Measurements from ENCODE around the gene DOK4. TPM values are rescaled to one million over a fixed set of nuclear protein-coding genes. Genes with fewer than 3 reads are reported as not detected.
A peak's percentile ranks its signal among the peaks of the same experiment; 100 is the strongest.
"Not testable (repeated sequence)": the region's sequence is repeated elsewhere in the genome, so short reads cannot be mapped to it uniquely, and the experiment has no call there.

The DOK4 gene
- polyA plus RNA-seq, 1 donor, result 113 TPM

DNA sequence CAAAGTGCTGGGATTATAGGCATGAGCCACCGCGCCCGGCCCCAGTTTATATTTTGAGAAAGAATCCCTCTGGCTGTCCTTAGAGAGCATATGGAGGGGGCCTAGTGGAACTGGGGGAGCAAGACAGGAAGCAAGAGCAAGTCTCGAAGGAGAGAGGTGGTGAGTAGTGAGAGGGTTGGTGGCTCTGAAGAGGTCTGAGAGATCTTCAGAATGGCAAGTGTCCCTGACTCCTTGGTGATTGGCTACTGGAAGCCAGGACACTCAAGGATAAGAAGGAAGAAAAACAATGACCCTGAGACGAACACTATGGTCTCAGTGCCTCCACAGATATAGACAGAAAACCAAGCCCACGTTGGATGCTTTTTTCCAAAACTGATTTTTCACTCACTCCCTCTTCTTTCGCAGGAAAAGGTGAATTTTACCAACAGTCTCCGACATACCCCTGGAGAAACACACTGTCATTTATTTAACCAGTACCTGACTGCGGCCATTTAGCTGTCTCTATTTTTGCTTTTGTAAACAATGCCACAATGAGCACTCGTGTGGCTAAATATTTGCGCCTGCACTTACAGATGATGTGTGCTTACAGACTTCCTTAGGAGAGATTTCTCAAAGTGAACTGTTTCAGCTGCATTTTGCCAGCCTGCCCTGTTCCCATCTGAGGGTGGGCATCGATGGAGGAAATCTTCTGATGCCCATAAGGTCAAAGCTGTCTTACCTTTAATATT is 15.9 kb upstream of the DOK4 start:
- DNase-seq, result no peak
- H3K9me3 ChIP-seq (ENCODE audit: control insufficient read depth, low read depth, low read length), result no peaks in the 10 kb centered on the region
- WGBS (ENCODE audit: insufficient coverage, low lambda C conversion rate), result 74% methylated on average over 3 of the region's 12 CpGs

DNA sequence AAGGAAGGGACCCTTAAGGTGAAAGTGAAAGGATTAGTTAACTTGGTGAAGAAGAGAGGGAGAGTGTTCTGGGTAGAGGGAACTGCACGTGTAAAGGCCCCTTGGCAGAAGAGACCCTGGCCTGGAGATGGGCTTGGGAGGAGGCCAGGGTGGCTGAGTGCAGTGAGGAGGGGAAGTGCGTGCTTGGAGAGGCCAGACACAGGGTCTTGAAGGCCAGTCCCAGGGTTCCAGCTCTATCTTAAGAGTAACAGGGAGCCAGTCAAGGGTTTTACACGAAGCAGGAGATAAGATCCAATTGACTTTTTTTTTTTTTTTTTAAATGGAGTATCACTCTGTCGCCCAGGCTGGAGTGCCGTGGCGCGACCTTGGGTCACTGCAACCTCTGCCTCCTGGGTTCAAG is 15.2 kb upstream of the DOK4 start:
- no peak overlapping the region for H3K27ac ChIP-seq (ENCODE audit: low read length)
- no peak overlapping the region for H3K4me3 ChIP-seq (ENCODE audit: low read length)
- H3K27me3 ChIP-seq (ENCODE audit: control insufficient read depth, insufficient read depth, low read length), result no peaks in the 10 kb centered on the region
- no peak for DNase-seq
- H3K9me3 ChIP-seq (ENCODE audit: control insufficient read depth, low read depth, low read length), result no peaks in the 10 kb centered on the region
- WGBS (ENCODE audit: insufficient coverage, low lambda C conversion rate), result no CpG with 5 or more reads among the region's 7 CpGs
- H3K4me1 ChIP-seq (ENCODE audit: control insufficient read depth, insufficient read depth, low read length), result peaks cover 7% of the 10 kb centered on the region
- no peaks in the 10 kb centered on the region for H3K36me3 ChIP-seq (ENCODE audit: control insufficient read depth, insufficient read depth, low read length)

More for the DNA sequence above, 15.9 kb upstream of the DOK4 start:
- Histone ChIP-seq H3K36me3 (ENCODE audit: control insufficient read depth, insufficient read depth, low read length) (no peaks in the 10 kb centered on the region), H3K27ac (ENCODE audit: low read length) (no peak overlapping the region), H3K27me3 (ENCODE audit: control insufficient read depth, insufficient read depth, low read length) (no peaks in the 10 kb centered on the region), H3K4me1 (ENCODE audit: control insufficient read depth, insufficient read depth, low read length) (peaks cover 14% of the 10 kb centered on the region), H3K4me3 (ENCODE audit: low read length) (no peak overlapping the region)

DNA sequence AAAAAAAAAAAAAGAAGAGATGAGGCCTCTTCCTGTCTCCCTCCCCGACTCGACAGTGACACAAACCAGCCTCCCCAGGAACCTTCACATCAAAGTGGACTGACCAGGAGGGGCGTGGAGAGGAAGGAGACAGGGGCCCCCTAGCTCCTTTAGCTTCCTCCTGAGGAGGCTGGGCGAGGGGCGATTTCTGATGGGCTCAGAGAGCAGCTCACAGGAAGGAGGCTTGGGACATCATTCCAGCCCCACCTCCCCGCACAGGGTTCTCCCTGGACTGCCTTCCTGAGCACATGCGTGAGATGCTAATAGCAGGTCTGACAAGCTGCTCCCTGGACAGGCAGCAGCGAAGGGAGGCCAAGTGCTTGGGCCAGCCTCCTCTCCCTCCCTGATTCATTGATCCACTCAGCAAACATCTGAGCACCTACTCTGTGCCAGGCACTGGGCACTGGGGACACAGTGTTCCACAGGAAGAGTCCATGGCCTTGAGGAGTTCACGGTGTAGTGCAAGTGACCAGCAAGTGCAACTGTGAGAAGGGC is 14.4 kb upstream of the DOK4 start:
- no peaks in the 10 kb centered on the region for H3K36me3 ChIP-seq (ENCODE audit: control insufficient read depth, insufficient read depth, low read length)

DNA sequence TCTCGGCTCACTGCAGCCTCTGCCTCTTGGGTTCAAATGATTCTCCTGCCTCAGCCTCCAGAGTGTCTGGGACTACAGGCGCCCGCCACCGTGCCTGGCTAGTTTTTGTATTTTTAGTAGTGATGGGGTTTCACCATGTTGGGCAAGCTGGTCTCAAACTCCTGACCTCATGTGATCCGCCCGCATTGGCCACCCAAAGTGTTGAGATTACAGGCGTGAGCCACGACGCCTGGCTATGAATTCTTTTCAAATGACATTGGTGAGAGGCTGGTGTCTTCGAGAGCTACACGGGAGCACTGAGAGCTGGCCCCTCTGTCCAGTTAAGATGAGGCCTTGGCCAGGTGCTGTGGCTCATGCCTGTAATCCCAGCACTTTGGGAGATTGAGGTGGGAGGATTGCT is 13.6 kb upstream of the DOK4 start:
- H3K9me3 ChIP-seq (ENCODE audit: control insufficient read depth, low read depth, low read length); H3K36me3 ChIP-seq (ENCODE audit: control insufficient read depth, insufficient read depth, low read length); H3K27me3 ChIP-seq (ENCODE audit: control insufficient read depth, insufficient read depth, low read length); H3K4me3 ChIP-seq (ENCODE audit: low read length); H3K4me1 ChIP-seq (ENCODE audit: control insufficient read depth, insufficient read depth, low read length); DNase-seq; H3K27ac ChIP-seq (ENCODE audit: low read length): not testable (repeated sequence)
- WGBS (ENCODE audit: insufficient coverage, low lambda C conversion rate), result no CpG with 5 or more reads among the region's 11 CpGs

More for the DNA sequence above, 14.4 kb upstream of the DOK4 start:
- no CpG with 5 or more reads among the region's 9 CpGs for WGBS (ENCODE audit: insufficient coverage, low lambda C conversion rate)
- no peaks in the 10 kb centered on the region for H3K9me3 ChIP-seq (ENCODE audit: control insufficient read depth, low read depth, low read length)
- no peak overlapping the region for H3K27ac ChIP-seq (ENCODE audit: low read length)
- H3K4me1 ChIP-seq (ENCODE audit: control insufficient read depth, insufficient read depth, low read length), result peaks cover 4% of the 10 kb centered on the region
- no peak overlapping the region for H3K4me3 ChIP-seq (ENCODE audit: low read length)
- DNase-seq, result peak in 1 of 2 donors; percentile 63
- no peaks in the 10 kb centered on the region for H3K27me3 ChIP-seq (ENCODE audit: control insufficient read depth, insufficient read depth, low read length)

DNA sequence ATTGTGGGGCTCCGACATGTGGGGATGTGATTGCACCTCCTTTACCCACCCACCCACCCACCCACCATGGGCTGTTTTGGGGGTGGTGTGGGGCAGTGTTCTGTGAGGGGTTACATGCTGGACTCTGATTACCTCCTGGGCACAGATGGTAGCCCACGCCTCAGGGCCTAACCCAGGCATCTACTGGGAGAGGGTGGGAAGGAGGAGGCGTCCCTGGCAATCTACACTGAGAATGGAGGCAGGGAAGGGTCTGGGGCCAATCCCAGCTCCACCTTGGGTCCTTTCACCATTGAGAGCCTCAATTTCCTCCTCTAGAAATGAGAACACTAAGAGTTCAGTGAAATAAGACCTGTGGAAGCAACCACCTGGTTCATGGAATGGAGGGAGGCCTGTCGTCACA is 11.7 kb upstream of the DOK4 start:
- Histone ChIP-seq H3K4me1 (ENCODE audit: control insufficient read depth, insufficient read depth, low read length) (peaks cover 4% of the 10 kb centered on the region), H3K4me3 (ENCODE audit: low read length) (no peak overlapping the region), H3K27ac (ENCODE audit: low read length) (no peak overlapping the region), H3K9me3 (ENCODE audit: control insufficient read depth, low read depth, low read length) (no peaks in the 10 kb centered on the region), H3K36me3 (ENCODE audit: control insufficient read depth, insufficient read depth, low read length) (no peaks in the 10 kb centered on the region), H3K27me3 (ENCODE audit: control insufficient read depth, insufficient read depth, low read length) (no peaks in the 10 kb centered on the region)
- 100% methylated on average over 1 of the region's 4 CpGs for WGBS (ENCODE audit: insufficient coverage, low lambda C conversion rate)
- DNase-seq, result no peak

DNA sequence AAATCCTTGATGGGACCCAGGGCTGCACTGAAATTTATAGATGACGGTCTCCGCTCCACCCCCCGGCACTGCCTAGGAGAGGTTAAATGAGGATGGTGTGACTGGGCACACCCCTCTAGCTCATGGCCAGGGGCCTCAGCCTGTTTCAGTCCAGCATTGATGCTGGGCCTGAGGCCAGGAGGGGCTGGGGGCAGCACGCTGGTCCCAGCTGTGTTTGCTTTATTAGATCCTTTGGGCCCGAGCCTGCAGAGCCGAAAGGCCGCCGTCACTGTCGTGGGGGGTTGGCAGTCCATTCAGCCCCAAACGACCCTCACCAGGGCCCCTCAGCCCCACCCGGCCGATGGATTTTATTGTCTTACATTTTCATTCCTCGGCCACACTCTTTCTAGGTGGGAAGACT is 10.8 kb upstream of the DOK4 start:
- Histone ChIP-seq H3K27me3 (ENCODE audit: control insufficient read depth, insufficient read depth, low read length) (no peaks in the 10 kb centered on the region), H3K4me1 (ENCODE audit: control insufficient read depth, insufficient read depth, low read length) (peaks cover 4% of the 10 kb centered on the region), H3K9me3 (ENCODE audit: control insufficient read depth, low read depth, low read length) (no peaks in the 10 kb centered on the region), H3K27ac (ENCODE audit: low read length) (no peak overlapping the region), H3K4me3 (ENCODE audit: low read length) (no peak overlapping the region), H3K36me3 (ENCODE audit: control insufficient read depth, insufficient read depth, low read length) (no peaks in the 10 kb centered on the region)
- no CpG with 5 or more reads among the region's 13 CpGs for WGBS (ENCODE audit: insufficient coverage, low lambda C conversion rate)
- no peak for DNase-seq

DNA sequence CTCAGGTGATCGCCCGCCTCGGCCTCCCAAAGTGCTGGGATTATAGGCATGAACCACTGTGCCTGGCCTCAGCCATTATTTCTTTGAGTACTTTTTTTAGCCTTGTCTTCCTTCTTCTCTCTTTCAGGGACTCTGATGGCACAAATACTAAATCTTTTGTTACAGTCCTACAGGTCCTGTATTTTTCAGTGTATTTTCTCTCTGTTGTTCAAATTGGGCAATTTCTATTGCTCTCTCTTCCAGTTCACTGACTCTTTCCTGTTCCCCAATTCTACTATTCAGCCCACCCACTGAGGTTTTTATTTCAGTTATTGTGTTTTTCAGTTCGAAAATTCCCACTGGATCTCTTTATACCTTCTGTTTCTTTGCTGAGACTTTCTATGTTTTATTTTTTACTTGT is 7.5 kb upstream of the DOK4 start:
- Histone ChIP-seq H3K9me3 (ENCODE audit: control insufficient read depth, low read depth, low read length) (no peaks in the 10 kb centered on the region), H3K27ac (ENCODE audit: low read length) (no peak overlapping the region), H3K4me1 (ENCODE audit: control insufficient read depth, insufficient read depth, low read length) (no peaks in the 10 kb centered on the region), H3K27me3 (ENCODE audit: control insufficient read depth, insufficient read depth, low read length) (no peaks in the 10 kb centered on the region), H3K36me3 (ENCODE audit: control insufficient read depth, insufficient read depth, low read length) (no peaks in the 10 kb centered on the region), H3K4me3 (ENCODE audit: low read length) (no peak overlapping the region)
- no peak for DNase-seq
- WGBS (ENCODE audit: insufficient coverage, low lambda C conversion rate), result 75% methylated on average over 1 of the region's 4 CpGs

DNA sequence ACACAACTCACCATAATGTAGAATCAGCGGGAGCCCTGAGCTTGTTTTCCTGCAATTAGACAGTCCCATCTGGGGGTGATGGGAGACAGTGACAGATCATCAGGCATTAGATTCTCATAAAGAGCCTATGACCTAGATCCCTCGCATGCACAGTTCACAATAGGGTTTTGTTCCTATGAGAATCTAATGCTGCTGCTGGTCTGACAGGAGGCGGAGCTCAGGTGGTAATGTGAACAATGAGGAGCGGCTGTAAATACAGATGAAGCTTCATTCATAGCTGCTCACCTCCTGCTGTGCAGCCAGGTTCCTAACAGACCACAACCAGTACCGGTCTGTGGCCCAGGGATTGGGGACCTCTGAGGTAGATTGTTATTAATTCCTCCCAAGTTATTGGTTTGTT is 2.9 kb upstream of the DOK4 start:
- no CpG with 5 or more reads among the region's 5 CpGs for WGBS (ENCODE audit: insufficient coverage, low lambda C conversion rate)
- no peaks in the 10 kb centered on the region for H3K9me3 ChIP-seq (ENCODE audit: control insufficient read depth, low read depth, low read length)
- no peaks in the 10 kb centered on the region for H3K27me3 ChIP-seq (ENCODE audit: control insufficient read depth, insufficient read depth, low read length)
- H3K36me3 ChIP-seq (ENCODE audit: control insufficient read depth, insufficient read depth, low read length), result no peaks in the 10 kb centered on the region
- H3K4me3 ChIP-seq (ENCODE audit: low read length), result no peak overlapping the region
- DNase-seq, result no peak
- no peak overlapping the region for H3K27ac ChIP-seq (ENCODE audit: low read length)
- peaks cover 24% of the 10 kb centered on the region for H3K4me1 ChIP-seq (ENCODE audit: control insufficient read depth, insufficient read depth, low read length)

DNA sequence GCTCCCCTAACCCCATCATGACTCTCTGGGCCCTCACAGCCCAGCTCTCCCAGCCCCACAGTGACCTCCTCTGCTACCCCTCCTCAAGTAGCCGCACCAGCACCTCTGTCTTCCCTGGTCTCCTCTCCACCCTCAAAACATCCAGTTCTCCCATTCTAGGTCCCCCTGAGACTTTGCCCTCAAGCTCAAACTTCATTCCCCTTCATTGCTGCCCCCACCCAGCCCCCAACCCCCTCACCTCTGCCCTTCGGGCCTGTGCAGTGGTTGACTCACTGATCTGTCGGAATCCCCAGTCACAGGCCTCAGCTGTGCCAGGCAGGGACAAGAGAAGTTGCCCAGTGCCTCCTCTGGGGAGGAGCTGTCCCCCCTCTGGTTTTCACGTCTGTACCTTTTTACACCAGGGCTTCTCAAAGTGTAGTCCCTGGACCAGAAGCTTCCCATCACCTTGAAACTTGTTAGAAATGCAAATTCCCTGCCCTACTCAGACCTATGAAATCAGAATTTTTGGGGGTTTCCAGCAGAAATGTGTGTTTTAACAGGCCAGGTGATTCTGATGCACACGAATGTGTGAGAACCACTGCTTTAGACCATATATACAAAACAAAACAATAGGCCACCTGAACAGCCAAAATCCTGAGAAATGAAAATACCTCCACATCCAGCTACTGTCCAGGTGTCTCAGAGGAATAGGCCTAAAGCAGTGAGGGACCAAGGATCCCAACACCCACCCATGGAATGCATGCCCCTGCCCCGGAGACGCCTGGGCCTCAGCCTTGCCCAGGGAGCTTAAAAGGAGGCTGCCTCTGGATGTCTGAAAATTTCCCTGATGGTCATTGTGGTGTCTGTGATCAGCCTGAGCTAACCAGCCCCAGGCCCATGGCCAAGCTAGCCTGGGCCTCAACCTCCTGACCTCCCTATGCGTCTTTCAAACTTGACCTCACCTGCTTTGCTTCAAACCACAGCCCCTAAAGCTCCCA is 853 bp upstream of the DOK4 start:
- no peaks in the 10 kb centered on the region for H3K9me3 ChIP-seq (ENCODE audit: control insufficient read depth, low read depth, low read length)
- WGBS (ENCODE audit: insufficient coverage, low lambda C conversion rate), result no CpG with 5 or more reads among the region's 8 CpGs
- H3K27me3 ChIP-seq (ENCODE audit: control insufficient read depth, insufficient read depth, low read length), result no peaks in the 10 kb centered on the region
- peak overlapping the region; percentile 24 for H3K27ac ChIP-seq (ENCODE audit: low read length)
- no peaks in the 10 kb centered on the region for H3K36me3 ChIP-seq (ENCODE audit: control insufficient read depth, insufficient read depth, low read length)
- DNase-seq, result no peak
- peak overlapping the region; percentile 33 for H3K4me3 ChIP-seq (ENCODE audit: low read length)
- H3K4me1 ChIP-seq (ENCODE audit: control insufficient read depth, insufficient read depth, low read length), result peaks cover 42% of the 10 kb centered on the region

DNA sequence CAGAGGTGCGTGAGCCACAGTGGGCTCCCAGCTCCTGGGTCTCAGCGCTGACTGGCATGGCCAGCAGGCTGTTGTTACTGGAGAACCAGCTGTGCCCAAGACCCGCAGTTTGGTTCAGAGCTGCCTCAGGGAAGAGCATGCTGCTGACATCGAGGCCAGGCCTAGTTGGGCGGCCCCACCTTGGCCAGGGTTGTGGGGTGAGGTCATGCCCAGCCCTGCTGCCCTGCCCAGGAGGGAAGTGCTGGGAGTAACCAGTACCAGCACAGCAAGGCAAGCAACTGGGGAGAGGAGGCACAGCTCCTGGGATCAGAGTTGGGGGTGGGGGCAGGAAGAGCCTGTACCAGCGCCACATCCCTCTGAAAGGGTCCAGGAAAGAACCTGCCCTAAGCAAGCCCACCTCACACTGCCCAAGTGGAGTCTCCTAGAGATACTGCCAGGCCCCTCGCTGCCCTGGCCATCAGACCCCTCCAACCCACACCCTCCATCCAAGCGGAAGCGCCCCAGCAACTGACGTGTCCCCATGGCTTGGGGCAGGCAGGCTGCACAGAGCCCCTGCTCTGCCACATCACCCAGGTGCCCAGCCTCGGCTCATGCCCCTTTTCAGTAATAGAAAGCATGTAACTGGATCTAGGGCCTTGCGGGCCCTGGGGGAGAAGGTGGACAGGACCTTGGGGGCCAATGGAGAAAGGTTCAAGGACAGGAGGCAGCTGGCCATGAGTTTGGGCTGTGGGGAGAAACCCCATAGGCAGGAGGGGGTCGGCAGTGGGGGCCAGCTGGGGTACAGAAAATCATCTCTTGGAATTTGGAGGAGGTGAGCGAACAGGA is 990 bp downstream of the DOK4 start:
- WGBS (ENCODE audit: insufficient coverage, low lambda C conversion rate), result no CpG with 5 or more reads among the region's 14 CpGs

More for the DNA sequence above, 990 bp downstream of the DOK4 start:
- peaks cover 52% of the 10 kb centered on the region for H3K4me1 ChIP-seq (ENCODE audit: control insufficient read depth, insufficient read depth, low read length)
- no peaks in the 10 kb centered on the region for H3K27me3 ChIP-seq (ENCODE audit: control insufficient read depth, insufficient read depth, low read length)
- no peak for DNase-seq
- H3K4me3 ChIP-seq (ENCODE audit: low read length), result peak overlapping the region; percentile 96
- H3K36me3 ChIP-seq (ENCODE audit: control insufficient read depth, insufficient read depth, low read length), result peaks cover 2% of the 10 kb centered on the region
- H3K9me3 ChIP-seq (ENCODE audit: control insufficient read depth, low read depth, low read length), result no peaks in the 10 kb centered on the region
- peak overlapping the region; percentile 79 for H3K27ac ChIP-seq (ENCODE audit: low read length)

Measured in large intestine (tissue), 3 donors.